Stimulated activated CD4-positive, alpha-beta T cell treated with anti-CD3 and anti-CD28 coated beads, Interleukin-4, amount 100 ng/mL, for 4 hours (primary cell): Measurements from ENCODE around the gene FTO.

ENCODE experiments used
- DNase-seq, 2 experiments: peaks; one replicate each; pipeline ENCODE4 v3.0.0-alpha.2; 2020

The FTO gene

GRCh38 chr16:54063279-54063773 lies 359.4 kb downstream of the FTO start:
- DNase-seq: no peak

DNA sequence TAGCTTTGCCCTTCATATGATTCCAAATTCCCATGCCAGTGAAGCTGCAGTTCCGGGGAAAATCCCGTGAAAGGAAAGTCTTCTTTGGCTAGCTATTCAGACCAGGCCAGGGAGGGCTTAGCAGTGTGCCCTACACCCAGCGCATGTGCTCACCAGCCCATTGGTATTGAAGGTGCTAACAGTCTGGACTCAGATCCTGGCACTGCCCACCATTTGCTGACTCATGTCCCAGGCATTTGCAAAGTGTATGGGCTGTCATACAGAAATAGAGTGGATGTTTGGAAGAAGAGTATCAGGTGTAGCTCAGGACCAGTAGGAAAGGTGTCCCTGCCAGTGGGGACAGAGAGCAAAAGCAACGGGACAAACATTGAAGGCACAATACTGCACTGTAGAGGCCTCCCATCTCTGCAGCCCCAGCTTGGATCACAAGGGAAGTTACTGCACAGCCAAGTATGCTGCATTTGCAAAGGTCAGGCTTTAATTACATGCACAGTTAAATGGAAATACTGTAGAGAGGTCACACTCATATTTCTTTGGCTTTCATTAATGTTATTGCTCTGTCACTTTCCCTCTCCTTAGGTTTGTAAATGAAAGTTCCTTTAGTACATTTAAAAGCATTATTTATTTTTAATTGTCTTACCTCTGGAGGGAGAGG lies 362.6 kb downstream of the FTO start:
- DNase-seq: no peak

- DNase-seq: no peak
These were observed 363.5 kb downstream of the FTO start for GRCh38 chr16:54067322-54068065.

DNA sequence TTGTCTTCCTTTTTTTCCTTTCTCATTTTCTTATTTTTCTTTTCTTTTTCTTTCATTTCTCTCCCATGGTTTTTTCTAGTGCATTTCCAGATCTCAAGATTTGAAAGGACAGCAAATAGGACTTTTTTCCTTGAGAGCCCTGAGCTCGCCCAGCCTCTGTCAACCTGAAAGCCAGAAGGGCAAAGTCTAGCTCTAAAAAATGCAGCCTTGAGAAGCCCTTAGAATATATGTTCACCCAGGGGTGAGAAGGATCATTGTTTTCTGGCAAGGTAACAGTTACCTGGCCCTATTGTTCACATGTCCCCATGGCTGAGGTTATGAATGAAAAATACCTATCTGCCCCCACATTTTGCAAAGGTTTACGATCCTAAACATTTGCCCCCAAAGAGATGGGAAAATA lies 364.3 kb downstream of the FTO start:
- DNase-seq: no peak

DNA sequence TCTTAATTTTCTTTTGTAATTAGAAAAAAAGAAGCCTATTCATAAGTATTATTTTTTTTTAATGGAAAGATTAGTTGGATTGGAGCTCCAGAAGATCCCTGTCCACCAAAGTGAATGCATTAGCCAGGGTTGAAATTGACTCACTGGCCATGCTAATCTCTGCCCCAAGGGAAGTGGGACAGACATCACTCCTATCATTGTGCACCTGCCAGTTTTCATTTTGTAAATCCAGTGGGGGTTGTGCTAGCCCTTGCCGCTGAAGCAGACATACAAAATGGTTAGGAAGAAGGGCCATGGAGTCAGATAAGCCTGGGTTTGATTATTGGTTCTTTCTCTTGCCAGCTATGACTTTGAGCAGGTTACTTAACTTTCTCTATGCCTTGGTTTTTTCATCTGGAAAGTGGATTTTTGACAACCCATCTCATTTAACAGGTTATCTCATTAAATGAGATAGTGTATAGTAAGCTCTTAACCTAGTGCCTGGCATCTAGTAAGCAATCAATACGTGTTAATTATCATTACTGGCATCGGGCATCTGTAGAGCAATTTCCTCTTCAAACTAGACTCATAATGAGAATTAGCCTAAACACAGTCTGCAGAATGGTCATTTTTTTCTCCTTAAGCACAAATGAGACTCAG lies 365.8 kb downstream of the FTO start:
- DNase-seq: no peak

- no peak for DNase-seq
These were observed 366.9 kb downstream of the FTO start for GRCh38 chr16:54070789-54071343.

DNA sequence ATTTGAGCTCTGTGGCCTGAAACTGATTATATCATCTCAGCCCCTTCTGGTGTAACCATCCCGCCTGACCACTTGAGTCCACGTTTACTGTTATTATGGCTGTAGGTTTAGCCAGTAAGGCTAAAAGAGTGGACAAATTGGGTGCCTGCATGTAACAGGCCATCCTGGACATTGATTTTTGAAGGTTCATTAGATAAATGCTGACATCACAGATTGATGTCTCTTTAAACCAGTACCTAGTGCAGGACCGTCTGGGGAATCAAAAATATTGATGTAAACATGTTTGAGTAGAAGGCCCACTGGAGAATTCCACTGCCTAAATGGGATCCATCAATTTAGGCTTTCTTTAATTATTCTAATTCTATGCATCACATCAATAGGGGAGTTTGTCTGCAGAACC lies 367.6 kb downstream of the FTO start:
- no peak for DNase-seq

DNA sequence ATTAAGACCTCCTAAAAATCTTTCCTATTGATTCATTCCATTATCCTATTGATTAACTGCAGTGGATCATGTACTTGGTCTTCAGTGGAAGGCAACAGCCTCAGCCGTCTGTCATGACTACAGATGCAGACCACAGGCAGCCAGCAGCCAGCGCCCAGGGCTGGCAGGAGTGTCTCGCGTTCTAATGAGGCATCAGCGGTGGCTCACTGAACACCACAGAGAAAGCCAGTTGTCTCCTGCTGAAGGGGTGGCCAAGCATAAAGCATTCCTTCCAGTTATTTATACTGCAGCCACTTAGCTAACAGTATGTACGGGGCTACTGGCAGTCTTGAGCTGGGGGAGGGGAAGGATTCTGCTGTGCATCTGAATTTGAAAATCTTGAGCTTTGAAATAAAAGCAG lies 368.3 kb downstream of the FTO start:
- DNase-seq: no peak

GRCh38 chr16:54073356-54073755 lies 369.4 kb downstream of the FTO start:
- DNase-seq: no peak

DNA sequence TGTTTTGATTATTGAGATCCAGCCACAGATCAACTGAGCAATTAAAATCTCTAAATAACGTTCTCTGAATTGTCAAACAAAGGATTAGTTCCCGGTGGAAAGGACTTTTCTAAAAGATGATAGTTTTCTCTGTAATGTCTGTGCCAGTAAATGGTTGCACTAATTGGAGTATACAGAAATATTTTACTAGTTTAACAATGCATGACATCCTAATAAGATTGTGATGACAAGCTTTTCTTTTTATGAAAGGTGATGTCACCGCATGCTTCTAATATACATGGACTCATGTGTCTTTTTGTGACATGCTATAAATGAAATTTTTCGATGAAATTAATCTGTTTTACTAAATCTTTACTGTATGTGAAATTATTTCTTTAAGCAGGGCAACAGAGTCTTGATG lies 371.5 kb downstream of the FTO start:
- no peak for DNase-seq

GRCh38 chr16:54076006-54076504 lies 372.1 kb downstream of the FTO start:
- no peak for DNase-seq

- DNase-seq: no peak
These were observed 373.3 kb downstream of the FTO start for GRCh38 chr16:54077050-54077821.

- DNase-seq: no peak
These were observed 376.6 kb downstream of the FTO start for GRCh38 chr16:54080524-54081008.

- DNase-seq: no peak
These were observed 382.8 kb downstream of the FTO start for GRCh38 chr16:54086791-54087190.

GRCh38 chr16:54090602-54091001 lies 386.6 kb downstream of the FTO start:
- DNase-seq: no peak

GRCh38 chr16:54093281-54093680 lies 389.3 kb downstream of the FTO start:
- DNase-seq: no peak

DNA sequence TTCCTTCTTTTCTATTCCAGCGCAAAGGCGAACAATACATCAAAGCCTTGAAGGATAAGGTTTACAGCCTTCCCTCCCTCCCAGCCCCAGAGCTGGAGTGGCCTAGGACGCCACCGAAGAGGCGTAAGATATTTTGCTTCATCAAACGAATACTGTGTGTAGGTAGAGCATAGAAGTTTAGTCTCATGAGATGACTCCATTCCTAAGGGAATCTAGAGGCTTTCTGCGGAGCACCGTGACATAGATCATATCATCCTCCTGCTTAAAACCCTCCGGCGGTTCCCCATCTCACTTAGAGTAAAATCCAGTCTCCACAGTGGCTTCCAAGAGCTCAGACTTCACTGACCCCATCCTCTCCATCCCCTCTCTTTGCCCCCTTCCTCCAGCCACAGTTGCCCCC lies 390.7 kb downstream of the FTO start:
- no peak for DNase-seq

DNA sequence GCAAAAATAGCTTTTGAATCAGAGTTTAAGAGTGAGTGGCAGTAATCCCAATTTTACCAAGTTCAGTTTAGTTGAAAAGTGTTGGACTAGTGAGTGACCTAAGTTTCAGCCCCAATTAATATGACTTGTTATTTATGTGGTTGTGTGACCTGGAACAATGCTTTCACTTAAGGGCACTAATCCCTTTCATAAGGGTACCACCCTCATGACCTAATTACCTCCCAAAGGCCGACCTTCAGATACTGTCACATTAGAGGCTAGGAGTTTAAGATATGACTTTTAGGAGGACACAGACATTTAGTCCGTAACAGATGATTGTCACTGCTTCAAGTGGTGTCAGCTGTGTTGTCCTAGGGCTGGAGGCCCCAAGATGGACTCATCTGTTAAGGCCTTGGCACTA lies 392.7 kb downstream of the FTO start:
- no peak for DNase-seq

GRCh38 chr16:54097774-54098173 lies 393.8 kb downstream of the FTO start:
- no peak for DNase-seq

GRCh38 chr16:54098247-54098646 lies 394.3 kb downstream of the FTO start:
- DNase-seq: no peak

DNA sequence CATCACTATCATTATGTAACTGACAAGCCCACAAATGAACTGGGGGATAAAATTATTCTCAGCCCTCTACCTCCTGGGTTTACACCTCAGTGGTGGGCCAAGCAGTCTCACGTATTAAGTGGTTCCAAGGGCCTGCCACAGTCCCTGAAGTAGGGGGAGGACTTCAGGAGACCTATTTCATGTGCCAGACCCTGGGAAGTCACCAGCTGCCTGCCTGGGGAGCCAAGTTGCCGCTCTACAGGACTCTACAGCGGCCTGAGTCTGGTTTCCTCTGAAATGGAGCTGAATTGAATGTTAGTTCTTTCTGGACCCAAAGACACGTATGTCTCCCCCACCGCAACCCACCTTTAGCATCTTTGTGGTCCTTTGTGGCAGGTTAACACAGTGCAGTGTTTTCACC lies 395.7 kb downstream of the FTO start:
- no peak for DNase-seq
